Ascending aorta (tissue), 2 donors: ENCODE data around the gene TPCN2. TPM values are rescaled to one million over a fixed set of nuclear protein-coding genes. Genes with fewer than 3 reads are reported as not detected.

Experiments
- DNase-seq, 2 donors: peaks; one replicate each; pipeline ENCODE4 v3.0.0-alpha.2; 2019; ENCODE audit warnings: low spot score in 2 of 2
- H3K27ac ChIP-seq, 2 donors: fragments of 200-600 bp; sonication (generic); one replicate each; pipeline ENCODE4 v1.5.1; 2016 to 2017; ENCODE audit warnings: mild to moderate bottlenecking in 1 of 2
- H3K27me3 ChIP-seq: fragments of 200-600 bp; sonication (generic); one replicate; pipeline ENCODE4 v1.5.1; 2017
- H3K36me3 ChIP-seq, 2 donors: fragments of 200-600 bp; sonication (generic); one replicate each; pipeline ENCODE4 v1.5.1; 2016
- H3K4me1 ChIP-seq, 2 donors: fragments of 200-600 bp; sonication (generic); one replicate each; pipeline ENCODE4 v1.5.1; 2016 to 2017; ENCODE audit warnings: mild to moderate bottlenecking in 1 of 2
- H3K4me3 ChIP-seq, 2 donors: fragments of 200-600 bp; sonication (generic); one replicate each; pipeline ENCODE4 v1.5.1; 2016 to 2017; ENCODE audit warnings: mild to moderate bottlenecking in 1 of 2
- H3K9me3 ChIP-seq, 2 donors: fragments of 200-600 bp; sonication (generic); one replicate each; pipeline ENCODE4 v1.5.1; 2016
- intact Hi-C: fragments of 100-400 bp; cut with DNase I; formaldehyde crosslinking; loops from one replicate; pipeline ENCODE4 v1.15.1; 2023
- total RNA-seq: library from RNA; depleted of rRNA; stranded (reverse); fragments of >200 nt; gene quantifications from one replicate; pipeline ENCODE4 v1.1.0, GENCODE V29; 2016
- TF ChIP-seq, protein P1 (sequence below), 3 experiments: fragments of 200-600 bp in 2 of 3; fragments of 450-650 bp in 1 of 3; sonication (generic) in 2 of 3; IDR thresholded peaks; one replicate each; pipeline ENCODE4 v1.5.1; 2016 to 2019; ENCODE audit warnings: antibody characterized with exemption in 3 of 3, mild to moderate bottlenecking in 1 of 3, moderate library complexity in 1 of 3

Gene TPCN2
- total RNA-seq, 1 donor from 2014 or later, result 24.9 TPM

GRCh38 chr11:69126286-69126685, 77.6 kb downstream of the TPCN2 start:
- peaks cover 14 to 43% of the 10 kb centered on the region in 2 donors for H3K4me1 ChIP-seq
- intact Hi-C loops, result no loop called here
- H3K9me3 ChIP-seq, result no peaks in the 10 kb centered on the region
- H3K27me3 ChIP-seq, result no peaks in the 10 kb centered on the region
- H3K27ac ChIP-seq, result peak overlapping the region; percentile 65 to 67
- no peak for DNase-seq
- TF ChIP-seq, protein P1, sequence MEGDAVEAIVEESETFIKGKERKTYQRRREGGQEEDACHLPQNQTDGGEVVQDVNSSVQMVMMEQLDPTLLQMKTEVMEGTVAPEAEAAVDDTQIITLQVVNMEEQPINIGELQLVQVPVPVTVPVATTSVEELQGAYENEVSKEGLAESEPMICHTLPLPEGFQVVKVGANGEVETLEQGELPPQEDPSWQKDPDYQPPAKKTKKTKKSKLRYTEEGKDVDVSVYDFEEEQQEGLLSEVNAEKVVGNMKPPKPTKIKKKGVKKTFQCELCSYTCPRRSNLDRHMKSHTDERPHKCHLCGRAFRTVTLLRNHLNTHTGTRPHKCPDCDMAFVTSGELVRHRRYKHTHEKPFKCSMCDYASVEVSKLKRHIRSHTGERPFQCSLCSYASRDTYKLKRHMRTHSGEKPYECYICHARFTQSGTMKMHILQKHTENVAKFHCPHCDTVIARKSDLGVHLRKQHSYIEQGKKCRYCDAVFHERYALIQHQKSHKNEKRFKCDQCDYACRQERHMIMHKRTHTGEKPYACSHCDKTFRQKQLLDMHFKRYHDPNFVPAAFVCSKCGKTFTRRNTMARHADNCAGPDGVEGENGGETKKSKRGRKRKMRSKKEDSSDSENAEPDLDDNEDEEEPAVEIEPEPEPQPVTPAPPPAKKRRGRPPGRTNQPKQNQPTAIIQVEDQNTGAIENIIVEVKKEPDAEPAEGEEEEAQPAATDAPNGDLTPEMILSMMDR (IDR thresholded peaks at IDR 0.05), result no peak
- H3K4me3 ChIP-seq, result no peak overlapping the region
- no peaks in the 10 kb centered on the region for H3K36me3 ChIP-seq

DNA sequence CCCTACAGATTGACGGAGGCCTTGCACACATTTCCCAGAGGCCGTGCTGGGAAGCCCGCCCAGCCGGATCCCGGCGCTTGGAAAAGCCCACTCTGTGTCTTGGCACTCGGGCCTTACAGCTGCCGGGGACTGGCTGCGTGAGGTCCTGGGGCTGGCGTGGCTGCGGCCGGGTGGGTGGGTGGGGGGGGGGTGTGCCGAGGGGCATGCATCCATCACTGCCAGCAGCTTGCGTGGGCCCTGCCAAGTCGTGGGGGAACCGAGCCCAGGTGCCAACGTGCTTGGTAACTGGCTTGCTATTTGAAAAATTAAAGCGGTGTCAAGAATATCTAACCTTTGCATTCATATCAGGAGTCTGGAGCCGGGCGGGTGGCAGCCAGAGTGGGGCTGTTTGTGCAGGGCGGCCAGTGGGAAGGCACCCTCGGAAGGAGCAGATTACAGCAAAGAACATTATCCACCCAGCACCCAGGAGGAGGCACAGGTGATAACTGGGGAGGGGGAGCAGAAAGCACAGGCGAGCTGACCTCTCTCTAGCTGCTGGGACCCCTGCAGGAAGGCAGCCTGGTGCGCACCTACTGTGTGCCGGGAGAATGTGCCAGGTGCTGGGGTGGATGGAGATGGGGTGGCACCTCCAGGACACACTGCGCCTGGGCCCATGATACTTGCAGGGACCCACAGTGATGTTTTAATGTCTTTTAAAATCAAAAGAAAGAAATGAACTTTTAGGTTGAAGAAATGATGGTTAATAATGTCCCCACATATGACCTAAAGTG, 78.5 kb downstream of the TPCN2 start:
- DNase-seq, result peak in 1 of 2 donors; percentile 82
- no peaks in the 10 kb centered on the region for H3K9me3 ChIP-seq
- peak overlapping the region; percentile 65 to 67 for H3K27ac ChIP-seq
- H3K4me1 ChIP-seq, result peaks cover 14 to 47% of the 10 kb centered on the region in 2 donors
- H3K27me3 ChIP-seq, result no peaks in the 10 kb centered on the region
- intact Hi-C loops, result no loop called here
- no peaks in the 10 kb centered on the region for H3K36me3 ChIP-seq
- H3K4me3 ChIP-seq, result no peak overlapping the region
- TF ChIP-seq, protein P1 (IDR thresholded peaks at IDR 0.05), result no peak

DNA sequence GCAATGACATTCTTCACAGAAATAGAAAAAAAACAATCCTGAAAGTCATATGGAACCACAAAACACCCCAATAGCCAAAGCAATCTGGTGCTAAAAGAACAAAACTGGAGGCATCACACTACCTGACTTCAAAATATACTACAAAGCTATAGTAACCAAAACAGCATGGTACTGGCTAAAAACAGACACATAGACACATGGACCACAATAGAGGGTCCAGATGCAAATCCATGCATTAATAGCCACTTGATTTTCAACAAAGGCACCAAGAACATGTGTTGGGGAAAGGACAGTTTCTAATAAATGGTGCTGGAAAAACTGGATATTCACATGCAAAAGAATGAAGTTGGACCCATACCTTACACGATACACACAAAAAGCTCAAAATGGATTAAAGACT, 79.2 kb downstream of the TPCN2 start:
- Histone ChIP-seq H3K4me1 (peaks cover 14 to 42% of the 10 kb centered on the region in 2 donors), H3K27ac (peak overlapping the region in 1 of 2 donors; percentile 67), H3K4me3 (no peak overlapping the region), H3K36me3 (no peaks in the 10 kb centered on the region), H3K9me3 (no peaks in the 10 kb centered on the region), H3K27me3 (no peaks in the 10 kb centered on the region)
- no peak for DNase-seq
- intact Hi-C loops, result no loop called here
- TF ChIP-seq, protein P1 (IDR thresholded peaks at IDR 0.05), result no peak

GRCh38 chr11:69129053-69129452, 80.3 kb downstream of the TPCN2 start:
- no peak for DNase-seq
- intact Hi-C loops, result no loop called here
- Histone ChIP-seq H3K27me3 (no peaks in the 10 kb centered on the region), H3K4me3 (no peak overlapping the region), H3K4me1 (peaks cover 5 to 32% of the 10 kb centered on the region in 2 donors), H3K36me3 (no peaks in the 10 kb centered on the region), H3K9me3 (no peaks in the 10 kb centered on the region), H3K27ac (no peak overlapping the region)
- TF ChIP-seq, protein P1 (IDR thresholded peaks at IDR 0.05), result no peak

DNA sequence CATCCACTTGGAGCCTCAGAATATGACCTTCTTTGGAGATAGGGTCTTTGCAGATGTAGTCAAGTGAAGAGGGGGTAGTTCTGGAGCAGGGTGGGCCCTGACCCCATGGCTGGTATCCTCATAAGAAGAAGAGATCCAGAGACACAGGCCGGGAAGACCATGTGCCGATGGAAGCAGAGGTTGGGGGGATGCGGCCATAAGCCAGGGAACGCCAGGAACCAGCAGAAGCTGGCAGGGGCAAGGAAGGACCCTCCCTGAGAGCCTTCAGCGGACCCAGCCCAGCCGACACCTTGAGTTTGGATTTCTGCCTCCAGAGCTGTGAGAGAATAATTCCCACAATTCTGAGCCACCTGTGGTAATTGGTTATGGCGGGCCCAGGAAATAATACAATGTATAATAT, 80.9 kb downstream of the TPCN2 start:
- Histone ChIP-seq H3K27ac (no peak overlapping the region), H3K4me1 (peaks cover 5 to 32% of the 10 kb centered on the region in 2 donors), H3K9me3 (no peaks in the 10 kb centered on the region), H3K4me3 (no peak overlapping the region), H3K36me3 (no peaks in the 10 kb centered on the region), H3K27me3 (no peaks in the 10 kb centered on the region)
- TF ChIP-seq, protein P1 (IDR thresholded peaks at IDR 0.05), result no peak
- intact Hi-C loops, result loop anchor here (2.0 to 5.0 kb wide), 5 partner anchors 38 to 513 kb away; no protein-coding TSS in a partner anchor
- DNase-seq, result no peak
